ENCODE measurements around the gene ENTPD2.

DNA sequence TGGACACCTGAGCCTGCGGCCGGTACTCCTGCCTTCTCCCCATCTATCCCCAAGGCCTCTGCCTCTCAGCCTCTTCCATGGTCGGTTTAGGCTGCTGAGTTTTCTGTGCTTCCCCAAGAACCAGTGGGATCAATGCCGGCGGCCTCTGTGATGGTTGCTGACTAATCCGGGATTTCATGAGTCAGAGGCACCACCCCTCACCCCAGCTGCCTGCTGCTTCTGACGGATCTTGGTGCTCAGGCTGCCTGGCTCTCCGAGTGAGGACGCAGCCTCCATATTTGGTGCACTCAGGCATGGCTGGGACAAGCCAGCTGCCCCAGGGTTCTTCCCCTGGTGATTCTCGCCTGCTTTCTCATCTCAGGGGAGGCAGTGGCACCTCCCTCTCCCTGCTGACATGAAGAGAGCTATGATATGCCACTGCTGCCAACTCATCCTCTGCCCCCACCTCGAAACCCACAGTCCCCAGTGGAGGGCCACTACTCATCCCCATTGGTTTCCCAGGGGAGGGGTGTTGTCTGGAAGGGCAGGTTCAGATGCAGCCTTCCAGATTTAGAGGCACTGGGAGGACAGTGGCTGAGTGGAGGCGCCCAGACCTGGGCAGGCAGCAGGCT, 29.6 kb upstream of the ENTPD2 start:
- TF ChIP-seq, protein P1, sequence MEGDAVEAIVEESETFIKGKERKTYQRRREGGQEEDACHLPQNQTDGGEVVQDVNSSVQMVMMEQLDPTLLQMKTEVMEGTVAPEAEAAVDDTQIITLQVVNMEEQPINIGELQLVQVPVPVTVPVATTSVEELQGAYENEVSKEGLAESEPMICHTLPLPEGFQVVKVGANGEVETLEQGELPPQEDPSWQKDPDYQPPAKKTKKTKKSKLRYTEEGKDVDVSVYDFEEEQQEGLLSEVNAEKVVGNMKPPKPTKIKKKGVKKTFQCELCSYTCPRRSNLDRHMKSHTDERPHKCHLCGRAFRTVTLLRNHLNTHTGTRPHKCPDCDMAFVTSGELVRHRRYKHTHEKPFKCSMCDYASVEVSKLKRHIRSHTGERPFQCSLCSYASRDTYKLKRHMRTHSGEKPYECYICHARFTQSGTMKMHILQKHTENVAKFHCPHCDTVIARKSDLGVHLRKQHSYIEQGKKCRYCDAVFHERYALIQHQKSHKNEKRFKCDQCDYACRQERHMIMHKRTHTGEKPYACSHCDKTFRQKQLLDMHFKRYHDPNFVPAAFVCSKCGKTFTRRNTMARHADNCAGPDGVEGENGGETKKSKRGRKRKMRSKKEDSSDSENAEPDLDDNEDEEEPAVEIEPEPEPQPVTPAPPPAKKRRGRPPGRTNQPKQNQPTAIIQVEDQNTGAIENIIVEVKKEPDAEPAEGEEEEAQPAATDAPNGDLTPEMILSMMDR (conservative IDR thresholded peaks at IDR 0.05), result no peak
- no peak for TF ChIP-seq ZFX (IDR thresholded peaks at IDR 0.05)
